Hepatic stellate cell (primary cell): Measurements from ENCODE around the gene MARCOL.

ENCODE experiments used
- DNase-seq: peaks from one replicate; pipeline ENCODE4 v3.0.0; 2011; ENCODE audit warnings: low spot score

The MARCOL gene, protein sequence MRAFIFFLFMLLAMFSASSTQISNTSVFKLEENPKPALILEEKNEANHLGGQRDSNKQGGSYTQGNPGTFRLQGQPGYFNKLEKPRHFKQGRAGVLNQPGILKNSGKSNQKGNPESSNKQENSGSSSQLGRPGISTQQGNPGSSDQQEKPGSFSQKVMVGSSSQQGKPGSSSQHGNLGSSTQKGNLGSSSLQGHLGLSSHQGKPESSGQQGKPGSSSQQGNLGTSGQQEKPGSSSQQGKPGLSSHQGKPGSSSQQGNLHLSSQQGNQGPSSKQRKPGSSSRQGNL

DNA sequence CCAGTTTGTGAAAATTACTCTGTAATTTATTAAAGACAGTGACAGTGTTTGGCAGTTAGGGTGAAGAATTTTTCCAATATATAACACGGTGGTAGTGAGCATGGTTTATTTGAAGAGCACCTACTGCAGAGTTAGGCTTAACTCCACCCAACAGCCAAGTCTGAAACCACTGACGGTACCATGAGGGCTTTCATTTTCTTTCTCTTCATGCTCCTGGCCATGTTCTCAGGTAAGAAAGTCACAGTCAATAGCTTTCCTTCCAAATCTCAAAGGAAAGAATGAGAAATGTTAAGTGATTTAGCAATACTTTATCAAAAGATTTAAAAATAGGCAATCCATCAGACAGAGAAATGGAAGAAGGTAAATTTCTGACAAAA lies at the start of gene MARCOL:
MARCOL (plus strand) TSS at position 108 of the 377 bp plus-strand sequence; CDS start at position 181, 73 bp downstream.
- no peak for DNase-seq

DNA sequence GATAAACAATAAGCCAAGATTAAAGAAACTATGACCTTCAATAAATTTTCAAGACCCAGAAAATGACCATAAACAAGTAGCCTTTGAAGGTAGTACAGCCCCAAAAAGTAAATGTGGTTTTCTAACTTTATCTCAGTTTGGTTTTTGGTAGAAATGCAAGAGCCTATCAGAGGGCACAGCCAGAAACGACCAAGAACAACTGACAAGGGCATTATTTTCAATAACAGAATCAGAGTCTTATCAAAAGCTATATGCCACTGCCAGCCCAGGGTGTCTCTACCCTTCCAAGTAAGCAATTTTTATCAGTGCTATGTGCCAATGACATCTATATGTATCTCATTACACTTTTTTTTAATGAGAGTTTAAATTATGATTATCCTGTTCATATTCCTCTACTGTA lies 47.3 kb upstream of the MARCOL start:
- DNase-seq = no peak

- DNase-seq = no peak
Measured at GRCh38 chr5:148193202-148193601, 45.1 kb upstream of the MARCOL start.

- no peak for DNase-seq
Measured at GRCh38 chr5:148201151-148201550, 37.2 kb upstream of the MARCOL start.

DNA sequence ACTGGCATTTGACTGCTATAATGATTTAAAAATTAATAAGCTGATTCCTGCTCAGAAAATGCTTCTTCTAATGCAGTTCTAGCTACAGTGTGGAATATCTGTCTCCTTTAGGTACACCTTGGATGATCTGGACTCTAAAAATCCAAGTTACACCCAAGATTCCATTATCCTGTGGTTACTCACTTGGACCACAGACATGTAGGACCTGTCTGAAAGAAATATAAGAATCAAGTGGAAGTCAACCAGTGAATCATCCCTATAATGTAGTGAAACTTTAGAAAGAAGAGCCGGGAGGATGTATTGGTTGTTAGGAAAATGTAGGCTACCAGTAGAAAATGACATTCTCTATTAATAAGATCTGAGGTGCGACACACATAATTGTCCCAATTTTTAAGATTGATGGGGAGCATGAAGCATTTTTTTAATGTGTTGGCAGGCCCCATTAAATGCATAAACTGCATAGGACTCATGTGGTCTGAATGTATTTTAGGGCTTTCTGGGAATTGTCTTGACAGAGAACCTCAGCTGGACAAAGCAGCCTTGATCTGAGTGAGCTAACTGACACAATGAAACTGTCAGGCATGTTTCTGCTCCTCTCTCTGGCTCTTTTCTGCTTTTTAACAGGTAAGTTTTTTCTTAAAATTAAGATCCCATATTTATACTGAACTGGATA lies 35.7 kb upstream of the MARCOL start, which contains the start of gene SPINK6:
SPINK6 (plus strand) TSS at position 512 of the 673 bp plus-strand sequence; CDS start at position 567, 55 bp downstream.
- DNase-seq = no peak

GRCh38 chr5:148205044-148205806 lies 33.1 kb upstream of the MARCOL start:
- DNase-seq = no peak

- DNase-seq = no peak
Measured at GRCh38 chr5:148205865-148206264, 32.5 kb upstream of the MARCOL start.

DNA sequence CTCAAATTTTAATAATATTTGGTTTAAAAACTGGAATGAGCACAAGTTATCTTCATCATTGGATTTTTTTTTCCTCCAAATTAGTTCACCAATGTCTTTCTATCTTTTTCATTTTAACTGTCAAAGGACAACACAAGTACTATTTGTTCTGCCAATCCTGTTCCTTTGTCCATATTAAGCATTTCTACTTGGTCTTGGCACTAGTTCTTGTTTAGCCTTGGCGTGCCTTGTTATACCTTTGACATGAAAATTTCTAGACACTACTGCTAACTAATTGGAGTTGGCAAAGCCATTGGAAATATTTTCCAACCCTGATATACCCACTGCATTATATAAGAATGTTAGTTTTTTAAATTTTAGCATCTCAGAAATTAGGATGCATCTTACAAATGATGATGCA lies 31.7 kb upstream of the MARCOL start:
- no peak for DNase-seq

DNA sequence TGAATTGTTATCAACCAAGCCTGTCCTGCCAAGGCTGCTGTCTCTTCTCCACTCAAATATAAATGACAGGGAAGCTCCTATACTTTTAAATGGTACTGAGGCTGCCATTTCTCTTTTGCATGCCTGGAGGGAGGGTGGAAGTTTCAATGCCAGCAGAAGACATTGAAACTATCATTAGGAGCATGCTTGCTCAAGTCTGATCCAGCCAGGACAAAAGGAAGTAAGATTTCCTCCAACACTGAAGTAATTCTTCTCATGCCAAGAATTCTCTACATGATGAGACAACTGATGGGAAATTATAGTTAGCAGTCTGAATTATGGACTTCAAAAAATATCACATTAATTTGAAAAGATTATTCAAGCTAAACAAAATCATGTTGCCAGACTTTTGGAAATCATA lies 30.1 kb upstream of the MARCOL start:
- no peak for DNase-seq

GRCh38 chr5:148209151-148209770 lies 29.1 kb upstream of the MARCOL start:
- no peak for DNase-seq

GRCh38 chr5:148214665-148215185 lies 23.6 kb upstream of the MARCOL start:
- DNase-seq = no peak

DNA sequence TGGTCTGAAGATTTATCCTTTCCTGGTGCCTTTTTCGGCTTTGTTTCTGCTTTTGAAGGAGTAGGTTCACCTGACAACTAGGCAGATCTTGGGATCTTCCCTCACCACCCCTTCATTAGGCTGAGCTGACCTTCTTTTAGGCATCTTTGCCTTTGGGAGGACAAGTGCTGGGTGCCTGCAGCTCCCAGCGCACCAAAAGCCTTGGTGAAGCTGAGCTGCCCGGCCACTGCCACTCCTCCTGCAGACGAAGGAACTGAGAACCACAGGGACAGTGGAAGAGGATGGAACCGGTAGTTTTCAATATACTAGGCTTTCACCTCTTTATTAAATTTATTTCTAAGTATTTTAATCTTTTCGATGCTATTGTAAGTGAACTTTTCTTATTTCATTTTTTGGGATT lies 16.8 kb upstream of the MARCOL start:
- no peak for DNase-seq

GRCh38 chr5:148224117-148224742 lies 14.1 kb upstream of the MARCOL start:
- no peak for DNase-seq

- DNase-seq = no peak
Measured at GRCh38 chr5:148228392-148228984, 9.8 kb upstream of the MARCOL start.

DNA sequence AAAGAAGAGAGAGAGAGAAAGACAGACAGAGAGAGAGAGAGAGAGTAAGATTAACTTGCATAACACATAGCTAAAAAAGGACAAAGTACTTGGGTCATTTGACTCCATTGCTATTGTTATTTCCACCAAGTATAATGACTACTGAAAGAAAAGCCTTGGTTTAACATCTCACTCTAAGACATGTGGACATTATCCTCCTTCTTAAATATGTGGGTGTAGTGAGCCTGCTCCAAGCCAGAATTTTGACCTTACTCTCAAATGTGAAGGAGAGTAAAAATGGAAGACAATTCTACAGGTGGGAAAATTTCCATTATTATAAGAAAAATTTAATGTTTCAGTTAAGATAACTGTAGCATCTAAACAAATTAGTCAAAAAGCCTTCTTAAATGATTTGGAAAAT lies 8.5 kb upstream of the MARCOL start:
- no peak for DNase-seq

DNA sequence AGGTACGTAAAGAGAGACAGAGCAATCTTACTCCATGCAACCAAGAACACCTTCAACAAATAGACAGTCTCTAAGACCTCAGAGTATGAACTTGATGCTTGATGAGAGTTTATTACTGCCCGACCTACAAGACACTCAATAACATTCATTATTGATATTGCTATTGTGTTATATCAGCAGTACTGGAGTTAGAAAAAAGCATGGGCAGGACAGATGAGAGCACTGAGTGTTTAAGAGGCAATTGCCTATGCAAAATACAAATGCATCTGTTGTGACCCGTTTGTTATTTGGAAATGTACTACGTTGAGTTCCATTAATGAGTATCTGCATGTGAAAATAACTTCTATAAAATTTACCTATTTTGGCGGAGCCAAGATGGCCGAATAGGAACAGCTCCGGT lies 8.1 kb upstream of the MARCOL start:
- DNase-seq = no peak

DNA sequence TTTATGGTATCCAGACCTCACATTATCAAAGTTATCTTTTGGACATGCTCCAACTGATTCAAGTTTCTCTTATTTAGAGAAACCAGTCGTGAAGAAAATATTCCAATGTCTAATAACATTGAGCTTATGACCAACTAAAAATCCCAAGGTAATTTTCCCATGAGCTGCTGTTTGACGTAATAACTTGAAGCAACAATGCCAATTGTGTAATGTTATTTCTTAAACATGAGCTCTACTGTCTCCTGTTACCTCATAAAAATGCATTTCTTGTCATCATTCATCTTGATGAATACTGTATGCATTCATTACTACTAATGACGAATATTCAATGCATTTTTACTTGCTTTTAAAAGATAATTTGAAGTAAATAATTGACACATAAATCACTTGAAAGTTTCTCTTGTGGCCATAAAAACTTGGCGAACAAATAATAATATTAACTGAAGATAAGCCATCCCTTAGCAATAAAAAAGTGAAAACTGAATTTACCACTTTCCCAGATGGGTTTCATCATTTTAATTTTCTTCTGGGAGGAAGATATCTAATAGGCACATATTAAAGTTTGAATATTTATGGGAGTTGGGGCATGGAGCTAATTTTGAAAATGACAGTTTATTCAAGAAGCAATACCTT lies 424 bp upstream of the MARCOL start:
- no peak for DNase-seq

DNA sequence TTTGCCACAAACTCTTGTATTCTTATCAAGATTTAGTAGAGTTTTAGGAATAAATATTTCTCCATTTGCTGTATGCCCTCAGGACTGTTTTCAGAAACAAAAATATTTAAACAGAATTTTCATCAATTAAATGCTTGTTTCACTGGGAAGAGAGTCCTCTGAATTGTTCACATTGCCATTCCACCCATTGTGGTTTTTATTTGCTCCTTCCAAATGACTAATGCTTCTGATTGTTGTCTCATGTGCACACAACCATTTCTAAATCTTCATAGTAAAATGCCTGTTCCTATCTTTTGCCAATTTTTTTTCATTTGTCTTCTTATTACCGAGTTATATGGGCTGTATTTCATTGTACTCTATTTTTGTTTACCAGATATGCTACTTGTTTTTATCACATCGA lies 10.6 kb downstream of the MARCOL start:
- DNase-seq = no peak

DNA sequence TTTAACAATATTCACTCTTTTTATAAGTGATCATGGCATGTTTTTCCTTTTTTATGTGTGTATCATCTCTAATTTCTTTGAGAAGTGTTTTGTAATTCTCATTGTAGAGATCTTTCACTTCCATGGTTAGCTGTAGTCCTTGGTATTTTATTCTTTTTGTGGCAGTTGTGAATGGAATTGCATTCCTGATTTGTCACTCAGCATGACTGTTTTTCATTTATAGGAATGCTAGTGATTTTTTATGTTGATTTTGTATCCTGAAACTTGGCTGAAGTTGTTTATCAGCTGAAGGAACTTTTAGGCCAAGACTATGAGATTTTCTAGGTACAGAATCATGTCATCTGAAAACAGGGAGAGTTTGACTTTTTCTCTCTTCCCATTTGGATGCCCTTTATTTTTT lies 17.1 kb downstream of the MARCOL start:
- no peak for DNase-seq

DNA sequence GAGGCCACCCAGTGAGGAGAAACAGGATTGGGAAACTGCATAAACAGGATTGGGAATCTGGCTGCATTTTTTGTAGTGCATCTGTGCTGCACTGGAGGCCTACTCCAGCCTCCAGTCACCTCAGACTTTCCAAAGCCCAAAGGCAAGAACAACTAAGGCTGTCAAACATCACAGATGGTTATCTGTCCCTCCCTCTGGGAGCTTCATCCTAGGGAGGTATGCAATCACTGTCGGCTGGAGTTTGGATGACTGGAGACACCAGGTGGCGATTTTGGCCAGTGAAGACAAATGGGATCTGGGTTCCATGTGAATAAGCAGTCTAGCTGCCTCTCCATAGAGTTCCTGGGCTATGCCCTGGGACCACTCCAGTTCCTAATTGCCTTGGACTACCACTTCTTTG lies 21.0 kb downstream of the MARCOL start:
- DNase-seq = no peak

- no peak for DNase-seq
Measured at GRCh38 chr5:148261221-148261620, 22.9 kb downstream of the MARCOL start.
